Measurements from ENCODE around the gene TEX44. TPM values are rescaled to one million over a fixed set of nuclear protein-coding genes. Genes with fewer than 3 reads are reported as not detected.

TEX44 gene
- not detected in 5 replicates for total RNA-seq (2022; extraction: Qiagen RNA extraction; ENCODE audit: low read depth)

GRCh38 chr2:231592636-231593145, at the start of gene TEX44:
Gene TEX44 (plus strand): TSS chr2:231592864. CDS start chr2:231592952, 88 bp downstream.

Other genes with a start within 250 kb of the TEX44 start
- 1.5 to 2.8 TPM (median 2.4 TPM) in 5 replicates for gene B3GNT7, start 197.2 kb upstream of the TEX44 start, total RNA-seq (2022; extraction: Qiagen RNA extraction; ENCODE audit: low read depth)
- 751 to 1,006 TPM (median 785 TPM) in 5 replicates for gene NCL, start 128.4 kb upstream of the TEX44 start, total RNA-seq (2022; extraction: Qiagen RNA extraction; ENCODE audit: low read depth)
- not detected in 5 replicates for gene NMUR1, start 62.4 kb upstream of the TEX44 start, total RNA-seq (2022; extraction: Qiagen RNA extraction; ENCODE audit: low read depth)
- gene PTMA, start 115.7 kb downstream of the TEX44 start, total RNA-seq (2022; extraction: Qiagen RNA extraction; ENCODE audit: low read depth), result 1,592 to 1,810 TPM (median 1,697 TPM) in 5 replicates
- gene PDE6D, start 188.4 kb downstream of the TEX44 start, total RNA-seq (2022; extraction: Qiagen RNA extraction; ENCODE audit: low read depth), result 19.6 to 25.5 TPM (median 24.0 TPM) in 5 replicates
- 32.5 to 44.3 TPM (median 40.2 TPM) in 5 replicates for gene COPS7B, start 193.6 kb downstream of the TEX44 start, total RNA-seq (2022; extraction: Qiagen RNA extraction; ENCODE audit: low read depth)

All from A549 treated with ZK216348 at 1 μM for 4 hours (cell line).